A549 (cell line): Measurements from ENCODE around the gene DNAJB1. TPM values are rescaled to one million over a fixed set of nuclear protein-coding genes. Genes with fewer than 3 reads are reported as not detected.
A peak's percentile ranks its signal among the peaks of the same experiment; 100 is the strongest.

ENCODE experiments used
- ATAC-seq, 2 experiments: fragments of 200-7000 bp in 1 of 2; fragments of >200 bp in 1 of 2; cut with Nextera tagmentation in 1 of 2; cut with Tn5 transposase in 1 of 2; 3 replicates each; pipeline versions ENCODE4 v1.8.0 to v1.9.1; 2018 to 2020; ENCODE audit warnings: mild to moderate bottlenecking in 1 of 2, moderate library complexity in 1 of 2
- CTCF ChIA-PET: fragments of 300-600 bp; sonication (Branson Sonifier 250); formaldehyde crosslinking; extraction: SDS; loops from one replicate; lab custom pipeline; 2021; ENCODE audit warnings: antibody characterized with exemption, inconsistent platforms; lab: Yijun Ruan, JAX
- POLR2A ChIA-PET: fragments of 350-600 bp; formaldehyde crosslinking; extraction: SDS; loops from one replicate; lab custom pipeline; 2021; ENCODE audit warnings: antibody characterized with exemption, inconsistent platforms; lab: Yijun Ruan, JAX
- DNase-seq, 2 experiments: peaks; one replicate each; pipeline versions ENCODE4 v3.0.0 to v3.0.0-alpha.2; 2011 to 2016; ENCODE audit warnings: low read depth in 1 of 2, low spot score in 1 of 2
- FAIRE-seq: peaks from 2 replicates; lab custom pipeline; 2011; peaks lifted over from hg19 to GRCh38; lab: Jason Lieb, UNC
- H3K27ac ChIP-seq, 2 experiments: fragments of >200 bp; sonication (Bioruptor Twin); formaldehyde crosslinking; 3 replicates each; pipeline ENCODE4 v1.5.1; 2016 to 2017
- H3K4me1 ChIP-seq: fragments of >200 bp; sonication (Bioruptor Twin); formaldehyde crosslinking; 3 replicates; pipeline ENCODE4 v1.6.1; 2016
- H3K4me2 ChIP-seq: fragments of >200 bp; sonication (Bioruptor Twin); formaldehyde crosslinking; 3 replicates; pipeline ENCODE4 v1.6.1; 2016
- H3K4me3 ChIP-seq: fragments of >200 bp; sonication (Bioruptor Twin); formaldehyde crosslinking; 3 replicates; pipeline ENCODE4 v1.5.1; 2016
- H3K9me3 ChIP-seq: fragments of >200 bp; sonication (Bioruptor Twin); formaldehyde crosslinking; 3 replicates; pipeline ENCODE4 v1.6.1; 2016
- BHLHE40 ChIP-seq: IDR thresholded peaks from 2 replicates; pipeline ENCODE4 v1.6.1; 2012; ENCODE audit warnings: low read depth, low read length, inconsistent platforms
- CBX2 ChIP-seq: fragments of 200-600 bp; sonication (generic); IDR thresholded peaks from 2 replicates; pipeline ENCODE4 v1.6.1; 2016; ENCODE audit warnings: low read depth, mild to moderate bottlenecking, borderline replicate concordance
- CBX8 ChIP-seq: fragments of 200-600 bp; sonication (generic); IDR thresholded peaks from 2 replicates; pipeline ENCODE4 v1.6.1; 2016
- CEBPB ChIP-seq, 2 experiments: fragments of >200 bp in 1 of 2; sonication (Bioruptor Twin) in 1 of 2; formaldehyde crosslinking in 1 of 2; IDR thresholded peaks; 2 replicates each; pipeline ENCODE4 v1.6.1; 2012 to 2016
- CHD4 ChIP-seq: fragments of 200-600 bp; sonication (generic); IDR thresholded peaks from 2 replicates; pipeline ENCODE4 v1.6.1; 2016; ENCODE audit warnings: antibody characterized with exemption, mild to moderate bottlenecking, borderline replicate concordance
- ESRRA ChIP-seq: fragments of 150-350 bp; IDR thresholded peaks from 2 replicates; pipeline ENCODE4 v1.6.1; 2014; ENCODE audit warnings: mild to moderate bottlenecking, low read length, borderline replicate concordance
- FOSB ChIP-seq: fragments of 250-450 bp; sonication (Bioruptor Pico); IDR thresholded peaks from 2 replicates; pipeline ENCODE4 v1.5.0; 2020; ENCODE audit warnings: mild to moderate bottlenecking, moderate library complexity
- HDAC2 ChIP-seq: fragments of 200-600 bp; sonication (generic); IDR thresholded peaks from 2 replicates; pipeline ENCODE4 v1.6.1; 2016
- HOXB13 ChIP-seq: fragments of 250-450 bp; sonication (Bioruptor Pico); IDR thresholded peaks from 2 replicates; pipeline ENCODE4 v1.5.0; 2020; ENCODE audit warnings: low read depth, mild to moderate bottlenecking, moderate library complexity
- HOXB5 ChIP-seq: fragments of 250-450 bp; sonication (Bioruptor Pico); IDR thresholded peaks from 2 replicates; pipeline ENCODE4 v1.5.0; 2020; ENCODE audit warnings: mild to moderate bottlenecking, moderate library complexity
- JUNB ChIP-seq: fragments of >200 bp; sonication (Bioruptor Twin); formaldehyde crosslinking; IDR thresholded peaks from 2 replicates; pipeline ENCODE4 v1.6.1; 2016
- RFX5 ChIP-seq: fragments of 450-650 bp; IDR thresholded peaks from 2 replicates; pipeline ENCODE4 v1.7.1; 2014; ENCODE audit warnings: antibody characterized with exemption, mild to moderate bottlenecking, moderate library complexity
- RNF2 ChIP-seq: fragments of 200-600 bp; sonication (generic); IDR thresholded peaks from 2 replicates; pipeline ENCODE4 v1.6.1; 2016; ENCODE audit warnings: low read depth, mild to moderate bottlenecking, antibody characterized with exemption, moderate library complexity, borderline replicate concordance
- SMC3 ChIP-seq: fragments of >200 bp; sonication (Bioruptor Twin); formaldehyde crosslinking; IDR thresholded peaks from 3 replicates; pipeline ENCODE4 v1.6.1; 2018; ENCODE audit warnings: inconsistent platforms
- SREBF2 ChIP-seq: fragments of 450-650 bp; IDR thresholded peaks from 2 replicates; pipeline ENCODE4 v1.6.1; 2014; ENCODE audit warnings: mild to moderate bottlenecking, moderate library complexity
- ZC3H11A ChIP-seq: fragments of 450-650 bp; IDR thresholded peaks from 2 replicates; pipeline ENCODE4 v1.6.1; 2014; ENCODE audit warnings: antibody characterized with exemption, mild to moderate bottlenecking
- ZFP36 ChIP-seq: fragments of 450-650 bp; IDR thresholded peaks from 2 replicates; pipeline ENCODE4 v1.6.1; 2014; ENCODE audit warnings: borderline replicate concordance; ENCODE audit not compliant: partially characterized antibody
- ZSCAN20 ChIP-seq: fragments of 250-450 bp; sonication (Bioruptor Pico); IDR thresholded peaks from 2 replicates; pipeline ENCODE4 v1.8.0; 2022; ENCODE audit warnings: mild to moderate bottlenecking, moderate library complexity
- WGBS: methylation state at CpG from one replicate; pipeline ENCODE4 v1.1.6; 2017; ENCODE audit errors: missing lambda C conversion rate; 5-methylcytosine and 5-hydroxymethylcytosine counted together
- polyA plus RNA-seq, 4 experiments: library from polyadenylated mRNA; depleted of rRNA in 3 of 4; stranded (reverse); fragments of >200 nt; fragmentation: RNase III in 1 of 4; extraction: RNeasy Plus Mini Kit Qiagen cat#74134 plus additional on column Dnase treatment in 1 of 4; gene quantifications; 2 replicates in 3 of 4; 3 replicates in 1 of 4; pipeline ENCODE4 v1.2.3, GENCODE V29; 2011 to 2017
- TF ChIP-seq, protein P1 (sequence below): fragments of 200-600 bp; sonication (generic); IDR thresholded peaks from 2 replicates; pipeline ENCODE4 v1.6.1; 2016; ENCODE audit warnings: antibody characterized with exemption, mild to moderate bottlenecking, moderate library complexity
- TF ChIP-seq, protein P2 (sequence below): fragments of 250-450 bp; sonication (Bioruptor Pico); IDR thresholded peaks from 2 replicates; pipeline ENCODE4 v1.5.0; 2021; ENCODE audit warnings: mild to moderate bottlenecking, moderate library complexity, borderline replicate concordance

Gene DNAJB1
- polyA plus RNA-seq, 2 of the 4 experiments (the other 2 are of a cell fraction) = 124 to 128 TPM

DNA sequence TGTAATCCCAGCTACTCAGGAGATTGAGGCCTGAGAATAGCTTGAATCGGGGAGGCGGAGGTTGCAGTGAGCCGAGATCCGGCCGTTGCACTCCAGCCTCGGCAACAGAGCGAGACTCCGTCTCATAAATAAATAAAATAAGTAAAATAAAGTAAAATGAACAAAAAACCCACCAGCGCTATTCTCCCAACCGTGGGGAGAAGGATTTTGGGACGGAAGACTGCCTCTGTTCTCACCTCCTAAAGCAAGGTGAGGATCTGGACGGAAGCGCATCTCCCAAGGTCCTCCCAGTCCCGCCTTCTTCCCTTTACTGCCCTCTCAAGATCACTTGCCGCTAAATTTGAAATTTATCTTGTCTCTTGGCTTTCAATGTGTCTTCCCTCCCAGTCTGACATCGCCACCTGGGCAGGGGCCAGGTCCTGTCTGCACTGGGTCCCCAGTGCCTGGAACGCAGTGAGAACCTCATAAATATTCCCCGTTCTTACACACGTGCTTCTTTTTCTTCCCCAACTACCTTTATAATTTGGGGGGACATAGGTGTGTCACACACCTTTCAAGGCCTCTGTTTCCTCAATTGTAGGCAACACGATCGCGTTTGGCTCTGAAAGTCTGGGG, 1.2 kb upstream of the DNAJB1 start:
- POLR2A ChIA-PET = interaction anchor here (3.2 kb wide), 1 partner anchor 12 kb away, joined by 112 read pairs; no protein-coding TSS in a partner anchor
- no peak for FAIRE-seq

DNA sequence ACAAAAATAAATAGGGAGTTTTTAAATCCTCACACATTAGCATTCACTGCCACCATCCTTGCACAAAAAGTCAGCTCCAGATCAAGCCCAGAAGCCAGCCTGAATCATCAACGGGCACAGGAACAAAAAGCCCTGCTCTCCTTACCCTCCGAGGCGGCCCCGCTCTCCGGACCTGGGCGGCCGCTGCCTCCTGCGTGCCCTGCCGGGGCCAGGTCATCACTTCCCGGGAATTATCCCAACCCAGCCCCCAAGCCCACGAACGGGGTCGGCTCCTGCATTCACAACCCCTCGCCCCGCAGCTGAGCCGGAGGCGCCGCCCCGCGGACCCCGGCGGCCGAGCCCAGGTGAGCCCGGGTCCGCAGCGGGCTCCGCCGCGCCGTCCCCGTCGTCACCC, 754 bp downstream of the DNAJB1 start:
- ChIA-PET CTCF (interaction anchor here (0.7 to 3.5 kb wide), 2 partner anchors 12 to 26 kb away, joined by 3 to 17 read pairs; no protein-coding TSS in a partner anchor), POLR2A (interaction anchor here (1.4 to 3.2 kb wide), 5 partner anchors 10 to 21 kb away, joined by 4 to 112 read pairs (median 11); partner anchors contain the start of gene GIPC1)
- TF ChIP-seq SMC3 (no peak), ESRRA (no peak), SREBF2 (no peak), HOXB13 (CRISPR knock-in tag) (no peak), ZC3H11A (no peak)
- no peak for ATAC-seq
- peak overlapping the region; percentile 100 for H3K4me3 ChIP-seq
- peak overlapping the region; percentile 93 for H3K4me2 ChIP-seq
- no peak for DNase-seq
- H3K27ac ChIP-seq = peak overlapping the region; percentile 99 to 100
- no peak for FAIRE-seq
- 0% methylated on average over 2 of the region's 32 CpGs for WGBS
- peaks cover 70% of the 10 kb centered on the region for H3K4me1 ChIP-seq
- no peaks in the 10 kb centered on the region for H3K9me3 ChIP-seq

More for the DNA sequence above, 1.2 kb upstream of the DNAJB1 start:
- ATAC-seq (no peak), DNase-seq (no peak)
- Histone ChIP-seq H3K27ac (peak overlapping the region; percentile 92), H3K4me3 (0 out of 3 replicates have a peak overlapping the region, but pooled peaks have one; percentile 31), H3K4me2 (peak overlapping the region; percentile 75), H3K4me1 (peaks cover 54% of the 10 kb centered on the region), H3K9me3 (no peaks in the 10 kb centered on the region)
- CTCF ChIA-PET = interaction anchor here (1.0 kb wide), 1 partner anchor 15 kb away, joined by 10 read pairs; no protein-coding TSS in a partner anchor
- TF ChIP-seq CHD4 (no peak), FOSB (CRISPR knock-in tag) (no peak), ZFP36 (no peak), ESRRA (no peak), CBX8 (no peak), SMC3 (no peak), ZC3H11A (no peak), CBX2 (no peak), RNF2 (no peak), RFX5 (no peak), HDAC2 (no peak), CEBPB (IDR thresholded peaks at IDR 0.05) (no peak), JUNB (no peak), ZSCAN20 (CRISPR knock-in tag) (no peak), HOXB5 (CRISPR knock-in tag) (no peak), BHLHE40 (no peak)
- TF ChIP-seq, protein P1, sequence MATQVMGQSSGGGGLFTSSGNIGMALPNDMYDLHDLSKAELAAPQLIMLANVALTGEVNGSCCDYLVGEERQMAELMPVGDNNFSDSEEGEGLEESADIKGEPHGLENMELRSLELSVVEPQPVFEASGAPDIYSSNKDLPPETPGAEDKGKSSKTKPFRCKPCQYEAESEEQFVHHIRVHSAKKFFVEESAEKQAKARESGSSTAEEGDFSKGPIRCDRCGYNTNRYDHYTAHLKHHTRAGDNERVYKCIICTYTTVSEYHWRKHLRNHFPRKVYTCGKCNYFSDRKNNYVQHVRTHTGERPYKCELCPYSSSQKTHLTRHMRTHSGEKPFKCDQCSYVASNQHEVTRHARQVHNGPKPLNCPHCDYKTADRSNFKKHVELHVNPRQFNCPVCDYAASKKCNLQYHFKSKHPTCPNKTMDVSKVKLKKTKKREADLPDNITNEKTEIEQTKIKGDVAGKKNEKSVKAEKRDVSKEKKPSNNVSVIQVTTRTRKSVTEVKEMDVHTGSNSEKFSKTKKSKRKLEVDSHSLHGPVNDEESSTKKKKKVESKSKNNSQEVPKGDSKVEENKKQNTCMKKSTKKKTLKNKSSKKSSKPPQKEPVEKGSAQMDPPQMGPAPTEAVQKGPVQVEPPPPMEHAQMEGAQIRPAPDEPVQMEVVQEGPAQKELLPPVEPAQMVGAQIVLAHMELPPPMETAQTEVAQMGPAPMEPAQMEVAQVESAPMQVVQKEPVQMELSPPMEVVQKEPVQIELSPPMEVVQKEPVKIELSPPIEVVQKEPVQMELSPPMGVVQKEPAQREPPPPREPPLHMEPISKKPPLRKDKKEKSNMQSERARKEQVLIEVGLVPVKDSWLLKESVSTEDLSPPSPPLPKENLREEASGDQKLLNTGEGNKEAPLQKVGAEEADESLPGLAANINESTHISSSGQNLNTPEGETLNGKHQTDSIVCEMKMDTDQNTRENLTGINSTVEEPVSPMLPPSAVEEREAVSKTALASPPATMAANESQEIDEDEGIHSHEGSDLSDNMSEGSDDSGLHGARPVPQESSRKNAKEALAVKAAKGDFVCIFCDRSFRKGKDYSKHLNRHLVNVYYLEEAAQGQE = no peak
- TF ChIP-seq, protein P2, sequence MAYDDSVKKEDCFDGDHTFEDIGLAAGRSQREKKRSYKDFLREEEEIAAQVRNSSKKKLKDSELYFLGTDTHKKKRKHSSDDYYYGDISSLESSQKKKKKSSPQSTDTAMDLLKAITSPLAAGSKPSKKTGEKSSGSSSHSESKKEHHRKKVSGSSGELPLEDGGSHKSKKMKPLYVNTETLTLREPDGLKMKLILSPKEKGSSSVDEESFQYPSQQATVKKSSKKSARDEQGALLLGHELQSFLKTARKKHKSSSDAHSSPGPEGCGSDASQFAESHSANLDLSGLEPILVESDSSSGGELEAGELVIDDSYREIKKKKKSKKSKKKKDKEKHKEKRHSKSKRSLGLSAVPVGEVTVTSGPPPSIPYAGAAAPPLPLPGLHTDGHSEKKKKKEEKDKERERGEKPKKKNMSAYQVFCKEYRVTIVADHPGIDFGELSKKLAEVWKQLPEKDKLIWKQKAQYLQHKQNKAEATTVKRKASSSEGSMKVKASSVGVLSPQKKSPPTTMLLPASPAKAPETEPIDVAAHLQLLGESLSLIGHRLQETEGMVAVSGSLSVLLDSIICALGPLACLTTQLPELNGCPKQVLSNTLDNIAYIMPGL (CRISPR knock-in tag) = no peak
- WGBS = 91% methylated on average over 22 of the region's 22 CpGs
